Esophagus squamous epithelium (tissue), 4 donors: Measurements from ENCODE around the gene BIVM.

Experiments
- CTCF ChIP-seq, 6 experiments: fragments of 450-650 bp in 4 of 6; fragments of 200-600 bp in 2 of 6; sonication (generic) in 2 of 6; IDR thresholded peaks; one replicate each; pipeline ENCODE4 v1.5.1; 2016 to 2019; ENCODE audit warnings: antibody characterized with exemption in 6 of 6, mild to moderate bottlenecking in 4 of 6, moderate library complexity in 4 of 6
- POLR2A ChIP-seq, 4 donors: fragments of 450-650 bp; IDR thresholded peaks; one replicate each; pipeline ENCODE4 v1.6.1; 2017; ENCODE audit warnings: antibody characterized with exemption in 4 of 4, mild to moderate bottlenecking in 4 of 4, moderate library complexity in 3 of 4

GRCh38 chr13:102825400-102825799 is 26.5 kb downstream of the BIVM start:
- TF ChIP-seq CTCF (IDR thresholded peaks at IDR 0.05) (no peak), POLR2A (IDR thresholded peaks at IDR 0.05) (no peak)
